Coronary artery (tissue), 2 donors: Measurements from ENCODE around the gene C17orf67.

Experiments
- DNase-seq: peaks from one replicate; pipeline ENCODE4 v3.0.0-alpha.2; 2017; ENCODE audit warnings: low spot score
- H3K27ac ChIP-seq, 2 donors: fragments of 200-600 bp; sonication (generic); one replicate each; pipeline ENCODE4 v1.5.1; 2016 to 2019
- H3K4me3 ChIP-seq: fragments of 200-600 bp; sonication (generic); 2 replicates; pipeline ENCODE4 v1.5.1; 2016; ENCODE audit warnings: mild to moderate bottlenecking, moderate library complexity
- TF ChIP-seq, protein P1 (sequence below): fragments of 200-600 bp; sonication (generic); IDR thresholded peaks from one replicate; pipeline ENCODE4 v1.5.1; 2019; ENCODE audit warnings: antibody characterized with exemption

Gene C17orf67

DNA sequence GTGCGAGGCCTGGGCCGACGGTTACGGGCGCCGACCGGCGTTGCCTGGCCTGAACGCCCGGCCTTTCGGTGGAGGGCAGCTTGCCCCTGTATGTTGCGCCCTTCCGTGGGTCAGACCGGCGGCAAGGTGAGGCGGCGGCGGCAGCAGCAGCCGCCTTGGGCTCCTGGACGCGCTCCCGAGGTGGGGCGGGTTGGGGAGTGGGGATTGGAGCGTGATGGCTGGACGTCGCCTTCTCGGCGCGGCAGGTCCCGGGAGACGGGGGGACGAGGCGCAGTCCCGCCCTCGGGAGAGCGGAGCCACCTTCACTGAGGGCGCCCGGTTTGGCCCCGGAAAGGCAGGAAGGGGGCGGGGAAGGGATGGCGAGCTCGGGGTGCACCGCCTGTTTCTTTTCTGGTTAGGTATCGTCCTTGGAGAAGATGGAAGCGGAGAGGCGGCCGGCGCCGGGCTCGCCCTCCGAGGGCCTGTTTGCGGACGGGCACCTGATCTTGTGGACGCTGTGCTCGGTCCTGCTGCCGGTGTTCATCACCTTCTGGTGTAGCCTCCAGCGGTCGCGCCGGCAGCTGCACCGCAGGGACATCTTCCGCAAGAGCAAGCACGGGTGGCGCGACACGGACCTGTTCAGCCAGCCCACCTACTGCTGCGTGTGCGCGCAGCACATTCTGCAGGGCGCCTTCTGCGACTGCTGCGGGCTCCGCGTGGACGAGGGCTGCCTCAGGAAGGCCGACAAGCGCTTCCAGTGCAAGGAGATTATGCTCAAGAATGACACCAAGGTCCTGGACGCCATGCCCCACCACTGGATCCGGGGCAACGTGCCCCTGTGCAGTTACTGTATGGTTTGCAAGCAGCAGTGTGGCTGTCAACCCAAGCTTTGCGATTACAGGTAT is 902 bp upstream of the C17orf67 start:
- peak overlapping the region; percentile 78 for H3K4me3 ChIP-seq
- no peak for DNase-seq
- TF ChIP-seq, protein P1, sequence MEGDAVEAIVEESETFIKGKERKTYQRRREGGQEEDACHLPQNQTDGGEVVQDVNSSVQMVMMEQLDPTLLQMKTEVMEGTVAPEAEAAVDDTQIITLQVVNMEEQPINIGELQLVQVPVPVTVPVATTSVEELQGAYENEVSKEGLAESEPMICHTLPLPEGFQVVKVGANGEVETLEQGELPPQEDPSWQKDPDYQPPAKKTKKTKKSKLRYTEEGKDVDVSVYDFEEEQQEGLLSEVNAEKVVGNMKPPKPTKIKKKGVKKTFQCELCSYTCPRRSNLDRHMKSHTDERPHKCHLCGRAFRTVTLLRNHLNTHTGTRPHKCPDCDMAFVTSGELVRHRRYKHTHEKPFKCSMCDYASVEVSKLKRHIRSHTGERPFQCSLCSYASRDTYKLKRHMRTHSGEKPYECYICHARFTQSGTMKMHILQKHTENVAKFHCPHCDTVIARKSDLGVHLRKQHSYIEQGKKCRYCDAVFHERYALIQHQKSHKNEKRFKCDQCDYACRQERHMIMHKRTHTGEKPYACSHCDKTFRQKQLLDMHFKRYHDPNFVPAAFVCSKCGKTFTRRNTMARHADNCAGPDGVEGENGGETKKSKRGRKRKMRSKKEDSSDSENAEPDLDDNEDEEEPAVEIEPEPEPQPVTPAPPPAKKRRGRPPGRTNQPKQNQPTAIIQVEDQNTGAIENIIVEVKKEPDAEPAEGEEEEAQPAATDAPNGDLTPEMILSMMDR: no peak
- H3K27ac ChIP-seq: peak overlapping the region; percentile 73 to 90

DNA sequence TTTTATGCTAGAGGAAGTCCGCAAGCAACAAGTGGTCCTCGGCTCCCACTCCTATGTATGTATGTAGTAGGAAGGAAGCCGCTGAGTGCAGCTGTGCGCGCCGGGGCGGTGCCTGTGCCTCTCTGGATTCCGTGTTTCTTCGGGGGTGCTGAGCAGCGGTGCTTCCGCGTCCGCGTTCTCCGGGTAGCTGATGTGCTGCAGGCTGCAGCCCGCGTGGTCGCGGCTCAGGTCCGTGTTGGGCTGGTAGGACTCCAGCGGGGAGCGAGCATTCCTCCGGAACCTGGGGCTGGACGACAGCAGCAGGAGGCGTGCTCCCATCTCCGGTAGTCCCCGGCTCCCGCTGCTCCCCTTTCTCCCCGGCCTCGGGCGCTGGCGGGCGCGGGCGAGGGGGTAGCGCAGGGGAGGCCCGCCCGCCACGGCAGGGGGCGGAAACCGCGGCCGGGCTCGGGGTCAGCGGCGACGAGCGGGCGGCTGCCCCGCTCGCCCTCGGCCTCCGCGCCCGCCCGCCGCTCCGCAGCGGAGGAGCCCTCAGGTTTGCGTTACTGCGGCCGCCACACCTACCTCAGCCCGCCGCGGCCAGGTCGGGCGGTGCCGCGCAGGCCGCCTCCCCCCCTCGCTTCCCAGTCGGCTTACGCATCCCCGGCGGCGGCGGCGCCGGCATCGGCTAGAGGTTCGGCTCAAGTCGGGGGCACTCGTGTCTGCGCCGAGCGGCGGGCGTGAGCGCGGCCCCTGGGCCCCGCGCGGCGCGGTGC is 487 bp downstream of the C17orf67 start:
- H3K4me3 ChIP-seq: peak overlapping the region; percentile 78
- TF ChIP-seq, protein P1: no peak
- H3K27ac ChIP-seq: peak overlapping the region; percentile 90
- DNase-seq: peak; percentile 78

DNA sequence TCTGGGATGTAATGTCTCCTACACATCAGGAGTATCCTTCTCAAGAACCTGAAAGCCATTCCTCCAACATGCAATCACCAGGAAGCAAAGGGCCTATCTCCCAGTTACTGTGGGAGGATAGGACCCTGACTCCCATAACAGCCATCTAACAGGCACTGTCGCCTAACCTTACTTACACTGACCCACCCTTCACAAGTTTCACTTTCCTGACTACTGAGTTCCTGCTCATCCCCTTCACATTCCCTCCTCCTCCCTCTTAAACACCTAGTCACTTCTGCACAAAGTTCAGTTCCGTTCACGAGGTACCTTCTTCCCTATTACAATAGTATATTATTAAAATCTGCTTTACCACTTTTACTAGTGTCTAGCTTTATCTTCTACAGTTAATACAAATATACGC is 1.3 kb downstream of the C17orf67 start:
- TF ChIP-seq, protein P1: no peak
- Histone ChIP-seq H3K27ac (no peak overlapping the region), H3K4me3 (peak overlapping the region; percentile 78)
- no peak for DNase-seq

DNA sequence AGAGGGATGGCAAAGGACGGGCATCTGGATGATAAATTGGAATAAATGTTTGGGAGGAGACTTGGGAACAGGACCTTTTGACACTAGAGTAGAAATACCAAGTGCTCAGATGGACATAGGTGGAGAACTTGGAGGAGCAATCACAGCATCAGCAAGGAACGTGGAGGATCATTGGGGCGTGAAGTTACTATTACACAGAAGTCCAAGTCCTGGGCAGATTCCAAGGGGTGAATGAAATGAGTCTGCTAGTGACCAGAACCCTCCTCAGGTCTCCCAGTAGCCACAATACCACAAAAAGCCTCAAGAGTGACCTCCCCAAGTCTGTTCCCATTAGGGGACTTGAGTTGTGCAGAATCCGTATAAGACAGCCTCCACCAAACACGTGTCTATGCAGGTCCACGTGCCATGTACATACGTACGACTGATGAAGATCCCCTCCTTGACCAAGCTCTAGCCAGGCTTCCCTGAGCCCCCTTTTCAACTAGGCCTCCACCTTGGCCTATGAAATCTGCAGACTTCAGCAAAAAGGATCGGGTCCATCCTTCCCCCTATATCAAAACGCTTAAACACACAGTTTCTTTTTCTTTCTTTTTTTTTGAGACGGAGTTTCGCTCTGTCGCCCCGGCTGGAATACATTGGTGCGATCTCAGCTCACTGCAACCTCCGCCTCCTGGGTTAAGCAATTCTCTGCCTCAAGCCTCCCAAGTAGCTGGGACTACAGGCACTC is 2.2 kb downstream of the C17orf67 start:
- TF ChIP-seq, protein P1: no peak
- Histone ChIP-seq H3K4me3 (no peak overlapping the region), H3K27ac (no peak overlapping the region)
- DNase-seq: no peak

DNA sequence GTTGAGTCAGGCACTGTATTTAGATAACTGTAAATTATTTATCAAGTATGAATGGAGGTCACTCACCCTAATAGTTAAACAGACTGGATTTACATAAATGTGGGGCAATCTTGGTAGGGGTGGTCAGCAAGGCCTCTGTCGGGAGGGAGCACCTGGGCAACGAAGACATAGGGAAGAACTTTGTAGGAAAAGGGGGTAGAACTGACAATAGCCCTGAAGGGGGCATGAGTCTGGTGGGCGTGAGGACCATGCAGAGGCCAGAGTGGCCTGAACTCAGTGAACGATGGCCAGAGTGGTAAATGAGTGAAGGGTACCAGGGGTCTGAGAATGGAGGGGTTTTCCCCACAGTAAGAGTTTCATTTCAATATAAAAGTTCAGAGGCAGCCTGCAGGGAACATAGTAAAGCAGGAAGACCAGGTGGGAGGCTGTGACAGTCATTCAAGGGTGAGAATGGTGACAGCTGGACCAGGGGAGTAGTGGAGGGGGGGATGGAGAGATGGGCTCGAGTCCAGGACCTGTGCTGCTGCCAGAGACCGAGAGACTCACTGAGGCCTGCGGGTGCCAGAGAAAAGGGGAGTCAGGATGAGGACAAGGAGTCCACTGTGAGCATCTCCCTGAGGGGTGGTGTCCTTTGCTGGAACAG is 2.9 kb downstream of the C17orf67 start:
- H3K27ac ChIP-seq: no peak overlapping the region
- no peak overlapping the region for H3K4me3 ChIP-seq
- TF ChIP-seq, protein P1: no peak
- no peak for DNase-seq

DNA sequence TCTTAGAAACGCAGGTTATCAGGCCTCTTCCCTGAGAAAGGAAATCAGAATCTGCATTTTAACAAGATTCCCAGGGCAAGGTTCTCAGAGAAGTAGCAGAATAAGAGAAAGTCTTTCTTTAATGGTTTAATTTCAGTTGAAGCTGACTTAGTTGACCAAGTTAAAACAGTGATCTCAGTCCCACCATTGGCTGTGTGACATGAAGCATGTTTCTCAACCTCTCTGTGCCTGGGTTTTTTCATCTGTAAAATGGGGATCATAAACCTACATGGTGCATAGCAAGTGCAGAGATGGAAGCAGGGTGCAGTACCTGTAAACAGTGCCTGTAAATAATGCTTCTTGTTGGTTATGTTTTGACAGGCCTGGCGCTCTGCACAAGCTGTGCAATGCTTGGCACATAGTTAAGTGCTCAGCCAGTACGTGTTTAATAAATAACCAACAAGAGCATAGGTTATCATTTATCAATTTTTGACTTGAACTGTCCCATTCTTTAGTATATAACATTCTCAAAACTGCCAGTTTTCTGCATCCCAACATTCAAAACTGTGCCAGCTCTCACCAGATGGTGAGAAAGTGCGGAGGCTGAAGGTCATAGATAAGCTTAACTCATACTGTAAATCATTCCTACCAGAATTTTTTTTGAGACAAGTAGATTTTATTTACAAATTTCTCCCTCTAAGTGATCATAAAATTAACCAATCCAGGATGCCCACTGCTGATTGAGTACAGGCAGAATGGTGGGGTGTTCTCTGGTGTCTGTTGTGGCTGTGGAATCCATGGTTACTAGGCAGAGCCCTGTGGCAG is 6.9 kb downstream of the C17orf67 start:
- DNase-seq: no peak
- no peak overlapping the region for H3K27ac ChIP-seq
- no peak overlapping the region for H3K4me3 ChIP-seq
- TF ChIP-seq, protein P1: no peak
